RWPE2 (cell line): ENCODE measurements around the gene TMEM131.
"Not testable (repeated sequence)": the region's sequence is repeated elsewhere in the genome, so short reads cannot be mapped to it uniquely, and the experiment has no call there.

Experiments
- ATAC-seq: fragments of 200-7000 bp; cut with Tn5 transposase; 3 replicates; pipeline ENCODE4 v1.9.1; 2021; ENCODE audit warnings: low read depth
- DNase-seq: peaks from one replicate; pipeline ENCODE4 v3.0.0-alpha.2; 2020; ENCODE audit warnings: low spot score
- H3K27ac ChIP-seq: fragments of 450-650 bp; 2 replicates; pipeline ENCODE4 v1.5.1; 2017; ENCODE audit warnings: mild to moderate bottlenecking; ENCODE audit not compliant: poor library complexity, severe bottlenecking
- H3K27me3 ChIP-seq: fragments of 250-450 bp; sonication (Bioruptor Pico); 2 replicates; pipeline ENCODE4 v1.5.1; 2021; ENCODE audit warnings: mild to moderate bottlenecking, moderate library complexity; ENCODE audit not compliant: insufficient read depth, poor library complexity, severe bottlenecking
- H3K36me3 ChIP-seq: fragments of 250-450 bp; sonication (Bioruptor Pico); 2 replicates; pipeline ENCODE4 v1.5.1; 2020; ENCODE audit warnings: low read depth, mild to moderate bottlenecking, moderate library complexity
- H3K4me1 ChIP-seq: fragments of 250-450 bp; sonication (Bioruptor Pico); 2 replicates; pipeline ENCODE4 v1.5.1; 2021; ENCODE audit warnings: mild to moderate bottlenecking, moderate library complexity; ENCODE audit not compliant: insufficient read depth, poor library complexity, severe bottlenecking
- H3K4me3 ChIP-seq: fragments of 250-450 bp; sonication (Bioruptor Pico); 2 replicates; pipeline ENCODE4 v1.5.1; 2021; ENCODE audit warnings: mild to moderate bottlenecking, moderate library complexity; ENCODE audit not compliant: severe bottlenecking
- H3K9me3 ChIP-seq: fragments of 250-450 bp; sonication (Bioruptor Pico); 2 replicates; pipeline ENCODE4 v1.5.1; 2021; ENCODE audit warnings: mild to moderate bottlenecking, moderate library complexity; ENCODE audit not compliant: severe bottlenecking
- CTCF ChIP-seq: fragments of 450-650 bp; IDR thresholded peaks from one replicate; pipeline ENCODE4 v1.5.1; 2017; ENCODE audit warnings: mild to moderate bottlenecking, moderate library complexity; ENCODE audit not compliant: poor library complexity, severe bottlenecking

TMEM131 gene

GRCh38 chr2:98026292-98026691, 30.5 kb upstream of the TMEM131 start:
- no peak for TF ChIP-seq CTCF
- ATAC-seq = no peak
- Histone ChIP-seq H3K4me1 (no peaks in the 10 kb centered on the region), H3K9me3 (no peaks in the 10 kb centered on the region), H3K36me3 (no peaks in the 10 kb centered on the region), H3K27ac (no peak overlapping the region), H3K4me3 (no peak overlapping the region), H3K27me3 (no peaks in the 10 kb centered on the region)
- DNase-seq = no peak

- Histone ChIP-seq H3K27ac (no peak overlapping the region), H3K36me3 (no peaks in the 10 kb centered on the region), H3K4me3 (no peak overlapping the region), H3K9me3 (no peaks in the 10 kb centered on the region), H3K4me1 (no peaks in the 10 kb centered on the region), H3K27me3 (no peaks in the 10 kb centered on the region)
- ATAC-seq = no peak
- no peak for TF ChIP-seq CTCF
- no peak for DNase-seq
Measured at GRCh38 chr2:98025481-98026037, 29.8 kb upstream of the TMEM131 start.

- not testable (repeated sequence) for DNase-seq, H3K4me1 ChIP-seq, H3K27me3 ChIP-seq, H3K4me3 ChIP-seq, H3K9me3 ChIP-seq, ATAC-seq, H3K36me3 ChIP-seq, H3K27ac ChIP-seq
Measured at GRCh38 chr2:98022067-98022466, 26.3 kb upstream of the TMEM131 start.

GRCh38 chr2:98020992-98021713, 25.4 kb upstream of the TMEM131 start:
- no peak for DNase-seq
- TF ChIP-seq CTCF = no peak
- no peak for ATAC-seq

GRCh38 chr2:98020516-98020915, 24.8 kb upstream of the TMEM131 start:
- H3K27ac ChIP-seq = no peak overlapping the region
- no peak for TF ChIP-seq CTCF
- no peak overlapping the region for H3K4me3 ChIP-seq
- ATAC-seq = no peak
- no peak for DNase-seq
- no peaks in the 10 kb centered on the region for H3K4me1 ChIP-seq
- H3K36me3 ChIP-seq = no peaks in the 10 kb centered on the region
- H3K27me3 ChIP-seq = no peaks in the 10 kb centered on the region
- H3K9me3 ChIP-seq = no peaks in the 10 kb centered on the region

More at GRCh38 chr2:98020992-98021713, 25.4 kb upstream of the TMEM131 start:
- Histone ChIP-seq H3K4me3 (no peak overlapping the region), H3K36me3 (no peaks in the 10 kb centered on the region), H3K27me3 (no peaks in the 10 kb centered on the region), H3K27ac (no peak overlapping the region), H3K4me1 (no peaks in the 10 kb centered on the region), H3K9me3 (no peaks in the 10 kb centered on the region)
